Liver (tissue), 9 donors: ENCODE results near the gene PLXDC1. TPM values are rescaled to one million over a fixed set of nuclear protein-coding genes. Genes with fewer than 3 reads are reported as not detected.

Source experiments
- DNase-seq: peaks from one replicate; pipeline ENCODE4 v3.0.0-alpha.2; 2017; ENCODE audit warnings: low spot score
- H3K27ac ChIP-seq, 2 donors: one replicate each; pipeline ENCODE4 v1.7.0; 2013; ENCODE audit warnings: inconsistent platforms in 2 of 2, low read length in 2 of 2, control low read depth in 1 of 2, low read depth in 1 of 2, mild to moderate bottlenecking in 1 of 2
- H3K27me3 ChIP-seq, 4 donors: one replicate each; pipeline versions ENCODE4 v1.6.1 to v1.7.0; 2013; ENCODE audit warnings: low read length in 3 of 4, inconsistent platforms in 1 of 4, mild to moderate bottlenecking in 1 of 4, moderate library complexity in 1 of 4; ENCODE audit not compliant: control insufficient read depth in 4 of 4, insufficient read depth in 4 of 4
- H3K36me3 ChIP-seq, 4 donors: one replicate each; pipeline versions ENCODE4 v1.6.1 to v1.7.0; 2013; ENCODE audit warnings: low read length in 3 of 4, mild to moderate bottlenecking in 3 of 4, low read depth in 1 of 4, moderate library complexity in 1 of 4; ENCODE audit not compliant: control insufficient read depth in 4 of 4, insufficient read depth in 3 of 4
- H3K4me1 ChIP-seq, 4 donors: one replicate each; pipeline versions ENCODE4 v1.6.1 to v1.7.0; 2013; ENCODE audit warnings: low read length in 3 of 4, mild to moderate bottlenecking in 3 of 4, moderate library complexity in 1 of 4; ENCODE audit not compliant: control insufficient read depth in 4 of 4, insufficient read depth in 4 of 4
- H3K4me3 ChIP-seq, 3 donors: one replicate each; pipeline versions ENCODE4 v1.6.1 to v1.7.0; 2013; ENCODE audit warnings: low read length in 3 of 3, control low read depth in 1 of 3, low read depth in 1 of 3, mild to moderate bottlenecking in 1 of 3
- H3K9ac ChIP-seq, 2 donors: one replicate each; pipeline ENCODE4 v1.7.0; 2013; ENCODE audit warnings: low read length in 2 of 2, mild to moderate bottlenecking in 2 of 2, moderate library complexity in 2 of 2, control low read depth in 1 of 2, low read depth in 1 of 2
- H3K9me3 ChIP-seq, 4 donors: one replicate each; pipeline versions ENCODE4 v1.6.1 to v1.7.0; 2013; ENCODE audit warnings: low read length in 3 of 4; ENCODE audit not compliant: control insufficient read depth in 4 of 4
- ATF3 ChIP-seq: IDR thresholded peaks from 2 replicates; pipeline ENCODE4 v1.6.1; 2016; ENCODE audit warnings: antibody characterized with exemption
- EGR1 ChIP-seq, 2 donors: IDR thresholded peaks; 2 replicates each; pipeline ENCODE4 v1.6.1; 2016 to 2018; ENCODE audit warnings: antibody characterized with exemption in 2 of 2, low read depth in 2 of 2
- FOXA1 ChIP-seq: IDR thresholded peaks from 2 replicates; pipeline ENCODE4 v1.6.1; 2016; ENCODE audit warnings: antibody characterized with exemption
- FOXA2 ChIP-seq: IDR thresholded peaks from 2 replicates; pipeline ENCODE4 v1.6.1; 2016; ENCODE audit warnings: antibody characterized with exemption
- GABPA ChIP-seq, 2 donors: IDR thresholded peaks in 1 of 2; conservative IDR thresholded peaks in 1 of 2; 2 replicates each; pipeline ENCODE4 v1.6.1; 2016; ENCODE audit warnings: antibody characterized with exemption in 2 of 2, mild to moderate bottlenecking in 1 of 2, moderate library complexity in 1 of 2
- HNF4A ChIP-seq, 2 donors: conservative IDR thresholded peaks; 2 replicates each; pipeline ENCODE4 v1.6.1; 2016; ENCODE audit warnings: antibody characterized with exemption in 2 of 2, mild to moderate bottlenecking in 2 of 2
- HNF4G ChIP-seq: IDR thresholded peaks from 2 replicates; pipeline ENCODE4 v1.6.1; 2016; ENCODE audit warnings: antibody characterized with exemption
- JUND ChIP-seq, 2 donors: IDR thresholded peaks; 2 replicates each; pipeline ENCODE4 v1.6.1; 2016; ENCODE audit warnings: antibody characterized with exemption in 2 of 2
- NR2F2 ChIP-seq: IDR thresholded peaks from 2 replicates; pipeline ENCODE4 v1.6.1; 2016; ENCODE audit warnings: antibody characterized with exemption
- RAD21 ChIP-seq, 2 donors: IDR thresholded peaks; 2 replicates each; pipeline ENCODE4 v1.6.1; 2016; ENCODE audit warnings: antibody characterized with exemption in 2 of 2, mild to moderate bottlenecking in 2 of 2
- REST ChIP-seq: IDR thresholded peaks from 2 replicates; pipeline ENCODE4 v1.6.1; 2016; ENCODE audit warnings: antibody characterized with exemption, mild to moderate bottlenecking
- RXRA ChIP-seq, 2 donors: IDR thresholded peaks; 2 replicates each; pipeline ENCODE4 v1.6.1; 2017 to 2018; ENCODE audit warnings: antibody characterized with exemption in 2 of 2, mild to moderate bottlenecking in 1 of 2
- SP1 ChIP-seq: IDR thresholded peaks from 2 replicates; pipeline ENCODE4 v1.6.1; 2018; ENCODE audit warnings: antibody characterized with exemption, mild to moderate bottlenecking
- TAF1 ChIP-seq: conservative IDR thresholded peaks from 2 replicates; pipeline ENCODE4 v1.6.1; 2016; ENCODE audit warnings: antibody characterized with exemption, mild to moderate bottlenecking
- YY1 ChIP-seq: IDR thresholded peaks from 2 replicates; pipeline ENCODE4 v1.6.1; 2016; ENCODE audit warnings: antibody characterized with exemption, mild to moderate bottlenecking
- WGBS: extraction: QIAGEN DNeasy Blood & Tissue Kit; methylation state at CpG from one replicate; pipeline ENCODE4 v1.1.7; 2013; 5-methylcytosine and 5-hydroxymethylcytosine counted together
- polyA plus RNA-seq, 2 donors: library from polyadenylated mRNA; stranded (reverse) in 1 of 2; unstranded in 1 of 2; fragments of 200-250 nt in 1 of 2; fragments of >200 nt in 1 of 2; fragmentation: Nextera tagmentation in 1 of 2; extraction: Ambion mirVana in 1 of 2; gene quantifications; one replicate each; pipeline versions ENCODE4 v1.2.1 to v1.2.3, GENCODE V29; 2013 to 2015
- total RNA-seq, 2 donors: library from RNA; depleted of rRNA; stranded (reverse); fragments of >200 nt; gene quantifications; one replicate each; pipeline ENCODE4 v1.2.3, GENCODE V29; 2014
- TF ChIP-seq, protein P1 (sequence below): IDR thresholded peaks from 2 replicates; pipeline ENCODE4 v1.6.1; 2016; ENCODE audit warnings: antibody characterized with exemption
- TF ChIP-seq, protein P2 (sequence below): IDR thresholded peaks from 2 replicates; pipeline ENCODE4 v1.6.1; 2016; ENCODE audit warnings: antibody characterized with exemption
- TF ChIP-seq, protein P3 (sequence below): fragments of 150-350 bp; IDR thresholded peaks from 2 replicates; pipeline ENCODE4 v1.5.1; 2017; ENCODE audit warnings: improper control_type of control experiment, low read depth, low read length; ENCODE audit not compliant: missing input control
- donor health status: healthy.
- donor health status: healthy.
- donor health status: healthy.
- donor health status: healthy.
- donor health status: healthy.

The PLXDC1 gene
- total and polyA plus RNA-seq, 4 donors, result 0.14 to 0.84 (median 0.30) TPM

DNA sequence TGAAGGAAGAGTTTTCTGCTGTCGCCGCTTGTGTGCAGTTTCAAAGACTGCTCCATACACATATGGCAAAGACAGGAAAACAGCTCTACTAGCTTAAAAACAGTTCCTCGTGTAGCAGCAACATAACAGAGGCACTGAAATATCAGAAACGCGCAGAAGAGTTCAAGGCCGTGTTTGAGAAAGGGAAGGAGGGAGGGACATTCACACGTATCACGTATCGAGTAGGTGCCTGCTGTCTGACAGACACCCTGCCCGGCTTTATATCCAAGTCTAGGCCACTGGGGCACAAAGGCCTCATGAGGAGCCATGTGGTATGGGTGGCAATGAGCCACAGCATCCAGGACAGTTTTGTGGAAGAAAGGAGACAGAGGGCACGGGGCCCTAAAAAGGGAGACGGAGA lies 50.3 kb downstream of the PLXDC1 start:
- Histone ChIP-seq H3K4me1 (peaks cover 0 to 4% (median 0%) of the 10 kb centered on the region in 4 donors), H3K36me3 (no peaks in the 10 kb centered on the region), H3K27ac (no peak overlapping the region), H3K4me3 (no peak overlapping the region), H3K9ac (no peak overlapping the region), H3K27me3 (no peaks in the 10 kb centered on the region), H3K9me3 (no peaks in the 10 kb centered on the region)
- WGBS, result 89% methylated on average over 12 of the region's 12 CpGs
- no peak for DNase-seq
- TF ChIP-seq HNF4A (conservative IDR thresholded peaks at IDR 0.05), result no peak
- no peak for TF ChIP-seq REST
- TF ChIP-seq FOXA1, result no peak
- no peak for TF ChIP-seq ATF3

DNA sequence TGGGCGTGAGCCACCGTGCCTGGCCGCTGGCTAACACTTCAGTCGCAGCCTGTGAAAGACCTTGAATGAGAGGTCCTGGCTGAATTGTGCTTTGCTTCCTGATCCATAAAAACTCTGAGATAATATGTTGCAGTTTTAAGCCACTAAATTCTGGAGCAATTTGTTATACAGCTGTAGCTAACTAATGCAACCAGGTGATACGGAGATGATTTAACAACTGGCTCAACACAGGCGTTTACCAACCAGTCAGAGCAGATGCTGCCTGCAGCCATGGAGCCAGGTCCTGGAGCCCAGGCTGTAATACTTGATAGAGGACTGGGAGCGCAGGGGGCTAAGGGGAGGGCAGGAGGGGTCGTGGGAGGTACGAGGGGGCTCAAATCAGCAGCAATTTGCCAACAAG lies 50.9 kb downstream of the PLXDC1 start:
- Histone ChIP-seq H3K9ac (no peak overlapping the region), H3K4me1 (peaks cover 0 to 5% (median 0%) of the 10 kb centered on the region in 4 donors), H3K27me3 (no peaks in the 10 kb centered on the region), H3K36me3 (no peaks in the 10 kb centered on the region), H3K9me3 (no peaks in the 10 kb centered on the region), H3K4me3 (no peak overlapping the region), H3K27ac (no peak overlapping the region)
- TF ChIP-seq NR2F2, result no peak
- TF ChIP-seq GABPA (IDR thresholded peaks at IDR 0.05 in 1 of 2, conservative IDR thresholded peaks at IDR 0.05 in 1 of 2), result no peak
- no peak for TF ChIP-seq SP1
- TF ChIP-seq, protein P1, sequence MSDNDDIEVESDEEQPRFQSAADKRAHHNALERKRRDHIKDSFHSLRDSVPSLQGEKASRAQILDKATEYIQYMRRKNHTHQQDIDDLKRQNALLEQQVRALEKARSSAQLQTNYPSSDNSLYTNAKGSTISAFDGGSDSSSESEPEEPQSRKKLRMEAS, result no peak
- TF ChIP-seq, protein P2, sequence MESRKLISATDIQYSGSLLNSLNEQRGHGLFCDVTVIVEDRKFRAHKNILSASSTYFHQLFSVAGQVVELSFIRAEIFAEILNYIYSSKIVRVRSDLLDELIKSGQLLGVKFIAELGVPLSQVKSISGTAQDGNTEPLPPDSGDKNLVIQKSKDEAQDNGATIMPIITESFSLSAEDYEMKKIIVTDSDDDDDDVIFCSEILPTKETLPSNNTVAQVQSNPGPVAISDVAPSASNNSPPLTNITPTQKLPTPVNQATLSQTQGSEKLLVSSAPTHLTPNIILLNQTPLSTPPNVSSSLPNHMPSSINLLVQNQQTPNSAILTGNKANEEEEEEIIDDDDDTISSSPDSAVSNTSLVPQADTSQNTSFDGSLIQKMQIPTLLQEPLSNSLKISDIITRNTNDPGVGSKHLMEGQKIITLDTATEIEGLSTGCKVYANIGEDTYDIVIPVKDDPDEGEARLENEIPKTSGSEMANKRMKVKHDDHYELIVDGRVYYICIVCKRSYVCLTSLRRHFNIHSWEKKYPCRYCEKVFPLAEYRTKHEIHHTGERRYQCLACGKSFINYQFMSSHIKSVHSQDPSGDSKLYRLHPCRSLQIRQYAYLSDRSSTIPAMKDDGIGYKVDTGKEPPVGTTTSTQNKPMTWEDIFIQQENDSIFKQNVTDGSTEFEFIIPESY, result no peak
- TF ChIP-seq HNF4A (conservative IDR thresholded peaks at IDR 0.05), result no peak
- TF ChIP-seq, protein P3, sequence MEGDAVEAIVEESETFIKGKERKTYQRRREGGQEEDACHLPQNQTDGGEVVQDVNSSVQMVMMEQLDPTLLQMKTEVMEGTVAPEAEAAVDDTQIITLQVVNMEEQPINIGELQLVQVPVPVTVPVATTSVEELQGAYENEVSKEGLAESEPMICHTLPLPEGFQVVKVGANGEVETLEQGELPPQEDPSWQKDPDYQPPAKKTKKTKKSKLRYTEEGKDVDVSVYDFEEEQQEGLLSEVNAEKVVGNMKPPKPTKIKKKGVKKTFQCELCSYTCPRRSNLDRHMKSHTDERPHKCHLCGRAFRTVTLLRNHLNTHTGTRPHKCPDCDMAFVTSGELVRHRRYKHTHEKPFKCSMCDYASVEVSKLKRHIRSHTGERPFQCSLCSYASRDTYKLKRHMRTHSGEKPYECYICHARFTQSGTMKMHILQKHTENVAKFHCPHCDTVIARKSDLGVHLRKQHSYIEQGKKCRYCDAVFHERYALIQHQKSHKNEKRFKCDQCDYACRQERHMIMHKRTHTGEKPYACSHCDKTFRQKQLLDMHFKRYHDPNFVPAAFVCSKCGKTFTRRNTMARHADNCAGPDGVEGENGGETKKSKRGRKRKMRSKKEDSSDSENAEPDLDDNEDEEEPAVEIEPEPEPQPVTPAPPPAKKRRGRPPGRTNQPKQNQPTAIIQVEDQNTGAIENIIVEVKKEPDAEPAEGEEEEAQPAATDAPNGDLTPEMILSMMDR, result no peak
- TF ChIP-seq FOXA1, result no peak
- no peak for TF ChIP-seq JUND (IDR thresholded peaks at IDR 0.05)
- no peak for TF ChIP-seq HNF4G
- TF ChIP-seq EGR1 (IDR thresholded peaks at IDR 0.05; ENCODE audit: low read depth in 2 of 2), result no peak
- no peak for TF ChIP-seq FOXA2
- no peak for TF ChIP-seq ATF3
- TF ChIP-seq RAD21 (IDR thresholded peaks at IDR 0.05), result no peak
- TF ChIP-seq YY1, result no peak
- TF ChIP-seq REST, result no peak
- no peak for TF ChIP-seq RXRA (IDR thresholded peaks at IDR 0.05)
- no peak for TF ChIP-seq TAF1
- DNase-seq, result no peak
- WGBS, result 93% methylated on average over 9 of the region's 9 CpGs
